GM21360 (cell line): Measurements from ENCODE around the gene HOXA6.
A peak's percentile ranks its signal among the peaks of the same experiment; 100 is the strongest.

Experiments
- ATAC-seq: cut with Tn5 transposase; IDR thresholded peaks from one replicate; pipeline ENCODE4 v1.9.1; 2021; ENCODE audit warnings: mild to moderate bottlenecking, moderate library complexity; ENCODE audit not compliant: unreplicated experiment

Gene HOXA6

DNA sequence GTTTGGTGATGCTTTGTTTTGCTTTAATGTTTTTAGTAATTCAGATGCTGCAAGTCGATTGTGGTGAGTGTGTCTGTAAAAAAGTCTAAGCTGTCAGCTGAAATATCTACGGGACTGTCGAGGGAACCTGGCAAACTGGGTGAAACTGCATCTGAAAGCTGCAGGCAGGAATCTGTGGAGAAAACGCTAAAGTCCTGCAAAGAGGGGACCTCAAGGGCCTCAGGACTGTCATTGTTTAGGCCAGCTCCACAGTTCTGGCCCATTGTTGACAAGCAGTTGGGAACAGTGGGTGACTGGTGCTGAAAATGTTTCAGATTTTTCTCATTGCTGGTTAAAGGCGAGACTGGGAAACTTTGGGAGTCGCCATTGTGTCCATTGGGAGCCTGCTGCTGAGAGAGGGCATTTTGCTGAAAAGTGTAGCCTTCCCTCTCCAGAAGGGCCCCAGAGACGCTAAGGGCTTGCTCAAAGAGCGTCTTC lies 46.8 kb downstream of the HOXA6 start:
- no peak for ATAC-seq

DNA sequence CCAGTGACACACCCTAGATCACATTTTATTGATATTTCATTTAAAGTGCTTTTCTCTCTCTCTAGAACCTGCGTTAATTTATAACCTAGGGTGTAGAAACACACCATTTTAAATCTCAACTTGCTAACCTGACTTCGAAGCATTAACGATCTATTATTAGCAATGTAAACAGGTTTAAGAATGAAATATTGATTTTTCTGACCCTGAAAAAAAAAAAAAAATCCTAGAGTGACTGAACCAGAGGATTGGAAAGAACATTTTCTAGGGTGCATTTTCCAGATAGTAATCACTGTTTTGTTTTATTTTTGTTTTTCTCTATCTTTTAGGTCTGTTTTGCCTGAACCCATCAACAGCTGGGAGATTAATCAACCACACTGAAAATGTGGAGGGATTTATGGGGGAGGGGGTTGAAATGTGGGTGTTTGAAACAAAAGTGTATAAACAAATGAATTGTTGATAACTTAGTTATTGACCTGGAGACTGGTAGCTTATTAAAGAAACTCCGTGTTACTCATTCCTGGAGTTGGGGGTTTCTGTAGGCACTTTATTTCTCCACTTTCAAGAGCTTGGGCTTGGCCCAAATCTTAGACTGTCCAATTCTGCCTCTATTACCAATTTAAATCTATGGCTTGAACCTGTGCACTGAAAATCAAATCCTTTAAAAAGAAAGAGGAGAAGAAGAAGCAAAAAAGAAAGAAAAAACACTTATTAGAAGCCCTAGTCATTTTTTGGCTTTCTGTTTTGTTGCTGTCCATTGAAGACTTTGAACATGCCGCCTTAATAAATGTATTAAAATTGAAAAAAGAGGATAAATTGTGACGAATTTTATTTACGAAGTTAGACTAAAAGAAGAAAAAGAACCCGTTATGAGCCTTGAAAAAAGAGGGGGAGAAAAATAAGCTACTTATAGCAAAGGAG lies 47.9 kb downstream of the HOXA6 start:
- no peak for ATAC-seq

DNA sequence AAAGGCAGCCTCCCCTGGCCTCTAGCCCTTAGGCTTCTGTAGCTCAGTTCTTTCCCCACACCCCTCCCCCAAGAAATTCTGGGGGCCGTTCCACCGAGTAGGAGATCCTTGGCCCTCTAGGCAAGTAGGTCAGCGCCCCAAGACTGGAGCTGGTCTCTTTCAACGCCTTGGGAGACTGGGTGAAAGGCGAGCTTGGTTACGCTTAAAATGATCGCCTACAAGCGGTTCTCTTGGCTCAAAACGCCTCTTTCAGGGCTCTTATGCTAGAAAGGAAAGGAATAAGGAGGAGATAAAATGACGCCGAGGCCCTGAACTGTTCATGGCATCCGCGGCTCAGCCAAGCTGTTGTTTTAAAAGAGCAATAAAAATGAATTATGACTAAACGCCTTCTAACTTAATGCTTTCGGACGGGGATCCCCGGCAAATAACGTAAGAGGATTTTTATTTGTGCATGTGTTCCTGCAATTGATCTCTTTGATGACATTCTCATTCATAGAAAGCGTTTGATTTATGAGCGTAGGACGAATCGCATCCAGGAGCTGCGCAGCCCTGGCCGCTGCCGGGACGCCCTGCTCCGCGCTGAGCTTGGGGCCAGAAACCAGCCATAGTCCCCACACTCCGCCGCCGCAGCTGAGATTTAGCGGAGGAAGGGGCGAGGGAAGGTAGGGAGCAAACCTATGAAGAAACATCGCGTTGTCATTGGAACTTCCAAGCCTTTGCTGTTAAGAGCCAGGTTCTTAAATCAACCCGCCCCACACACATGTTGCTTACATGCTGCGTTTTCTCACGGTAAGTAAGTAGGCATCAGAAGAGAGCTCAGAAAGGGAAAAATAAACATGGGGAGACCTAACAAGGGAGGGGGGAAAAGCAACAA lies 48.8 kb downstream of the HOXA6 start:
- no peak for ATAC-seq

DNA sequence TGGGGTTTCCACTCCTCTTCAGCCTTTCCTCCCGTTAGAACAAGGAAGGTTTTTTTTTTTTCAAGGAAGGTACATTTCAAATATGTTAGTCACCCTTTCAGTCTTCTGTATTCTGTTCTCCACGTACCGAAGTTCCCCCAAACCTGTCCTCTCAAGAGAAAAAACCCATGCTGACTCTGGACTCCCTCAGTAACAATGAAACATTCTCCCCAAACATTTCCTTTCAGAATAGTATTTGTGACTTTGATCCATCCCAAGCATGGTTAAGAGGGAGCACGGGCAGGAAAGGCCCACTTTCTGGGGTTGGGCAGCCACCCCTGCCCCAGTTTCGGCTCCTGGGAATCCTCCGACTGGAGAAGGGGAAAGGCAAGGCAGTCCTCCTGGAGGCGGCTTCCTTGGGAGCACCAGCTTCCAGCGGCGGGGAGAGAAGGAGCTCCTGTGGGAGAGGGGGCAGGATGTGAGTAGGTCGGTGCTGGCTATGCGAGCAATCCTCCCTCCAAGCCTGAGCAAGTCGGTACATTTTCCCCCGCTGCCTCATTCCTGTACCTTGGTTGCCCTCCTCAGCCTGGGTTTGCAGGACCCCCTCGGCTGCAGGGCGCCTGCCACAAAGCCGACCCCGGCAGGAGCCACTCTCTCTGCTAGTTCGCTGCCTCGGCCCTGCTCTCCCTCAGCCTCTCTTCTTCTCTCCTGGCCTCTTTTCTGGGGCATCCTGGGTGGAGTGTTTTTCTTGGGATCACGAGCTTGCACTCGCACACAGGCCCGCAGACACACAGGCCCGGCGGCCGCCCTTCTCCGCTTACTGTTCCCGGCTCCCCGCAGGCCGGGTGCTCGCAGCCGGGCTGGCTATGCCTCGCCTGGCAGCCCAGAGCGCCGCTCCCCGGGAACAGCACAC lies 49.6 kb downstream of the HOXA6 start:
- ATAC-seq: no peak

DNA sequence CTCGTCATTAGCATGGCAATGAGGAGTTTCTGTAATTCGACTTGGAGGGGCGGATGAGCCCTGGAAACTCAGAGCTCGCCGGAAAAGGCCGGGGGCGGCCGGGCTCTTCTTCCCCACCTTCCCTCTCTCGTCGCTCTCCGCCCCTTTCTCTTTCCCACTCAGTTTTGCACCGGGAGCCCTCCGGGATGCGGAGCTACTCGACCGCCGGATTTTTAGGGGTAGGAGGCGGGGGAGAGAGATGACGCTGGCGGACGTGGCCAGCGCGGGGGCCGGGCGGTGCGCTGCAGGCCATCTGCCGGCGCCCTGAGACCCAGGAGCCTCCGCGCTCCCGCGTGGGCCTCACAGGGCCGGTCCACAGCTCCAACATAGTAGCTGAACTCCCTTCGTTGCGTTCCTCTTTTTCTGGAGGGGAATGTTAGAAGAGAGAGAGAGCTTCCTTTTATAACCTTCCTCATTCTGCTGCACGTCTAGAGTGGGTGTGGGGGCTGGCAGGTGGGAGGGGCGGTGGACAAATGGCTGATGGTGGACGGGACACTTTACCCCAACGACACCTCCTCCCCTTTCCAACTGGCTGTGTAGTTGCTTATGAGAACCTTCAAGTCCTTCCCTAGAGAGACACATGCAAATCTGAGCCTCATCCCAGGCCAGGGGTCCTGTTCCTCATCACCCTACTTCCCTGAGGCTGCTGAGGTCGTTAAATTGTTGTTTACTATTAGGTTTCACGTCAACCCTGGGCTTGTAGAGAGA lies 50.6 kb downstream of the HOXA6 start:
- no peak for ATAC-seq

DNA sequence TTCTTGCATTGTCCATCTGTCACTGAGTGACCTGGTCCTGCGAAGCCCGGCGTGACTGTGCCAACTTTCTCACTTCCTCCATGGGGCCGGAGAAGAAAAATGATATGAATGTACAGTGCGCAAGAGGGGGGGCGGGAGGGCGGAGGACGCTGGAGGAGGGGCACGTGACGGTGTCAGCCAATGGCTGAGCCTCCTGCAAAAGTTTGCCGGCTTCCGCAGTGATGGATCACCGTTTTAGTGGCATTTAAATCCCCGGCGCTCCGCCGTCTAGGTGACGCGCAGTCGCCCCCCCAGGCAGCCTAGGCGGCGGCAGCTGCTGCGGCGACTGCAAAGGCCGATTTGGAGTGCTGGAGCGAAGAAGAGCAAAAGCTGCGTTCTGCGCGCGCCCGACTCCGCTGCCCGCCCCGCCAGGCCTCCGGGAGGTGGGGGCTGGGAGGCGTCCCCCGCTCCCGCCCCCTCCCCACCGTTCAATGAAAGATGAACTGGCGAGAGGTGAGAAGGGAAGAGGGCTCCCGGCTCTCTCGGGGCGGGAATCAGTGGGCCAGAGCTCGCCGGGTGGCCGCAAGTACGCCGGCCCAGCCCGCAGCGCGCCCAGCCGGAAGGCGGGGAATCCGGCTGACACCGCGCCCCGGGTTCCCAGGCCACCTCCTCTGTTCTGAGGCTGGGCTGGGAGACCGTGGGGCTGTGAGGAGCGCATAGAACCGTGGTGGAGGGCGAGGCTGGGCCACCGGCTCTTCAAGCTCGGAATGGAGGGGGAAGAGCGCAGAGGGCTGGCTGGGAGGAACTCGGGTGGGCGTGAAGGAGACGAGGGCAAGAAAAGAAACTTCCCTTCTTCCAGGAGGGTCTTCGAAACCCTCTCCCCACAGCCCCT lies 51.4 kb downstream of the HOXA6 start, which contains the start of gene HOXA1:
Gene HOXA1, minus strand, starts transcription at position 104 of the 871 bp plus-strand sequence. Its CDS starts 88 bp downstream, at position 16.
- peak; percentile 87 for ATAC-seq
